ENCODE results near the gene HS3ST4.

Gene HS3ST4

GRCh38 chr16:25692742-25693508 lies 1.2 kb downstream of the HS3ST4 start:
- H3K79me2 ChIP-seq (ENCODE audit: low read length) = no peaks in the 10 kb centered on the region
- no peak overlapping the region for H3K27ac ChIP-seq (ENCODE audit: low read length)
- H3K4me2 ChIP-seq (ENCODE audit: low read length) = no peak overlapping the region
- no peak overlapping the region for H3K4me3 ChIP-seq (ENCODE audit: low read length)
- H4K20me1 ChIP-seq (ENCODE audit: insufficient read depth, low read length) = no peaks in the 10 kb centered on the region
- H3K27me3 ChIP-seq (ENCODE audit: low read depth, low read length) = peaks cover 12% of the 10 kb centered on the region
- H2AFZ ChIP-seq (ENCODE audit: low read depth, low read length) = no peak overlapping the region
- no peaks in the 10 kb centered on the region for H3K9me3 ChIP-seq (ENCODE audit: insufficient read depth, low read length)
- no peak overlapping the region for H3K9ac ChIP-seq (ENCODE audit: low read length)
- no peaks in the 10 kb centered on the region for H3K4me1 ChIP-seq (ENCODE audit: low read length)
- H3K36me3 ChIP-seq (replicated peaks; ENCODE audit: low read depth, low read length) = no peaks in the 10 kb centered on the region
- no peak for TF ChIP-seq EZH2phosphoT487 (IDR thresholded peaks at IDR 0.05; ENCODE audit: low read depth)
- TF ChIP-seq CTCF (IDR thresholded peaks at IDR 0.05; ENCODE audit: low read depth, low read length) = no peak

GRCh38 chr16:25693631-25694030 lies 1.9 kb downstream of the HS3ST4 start:
- Histone ChIP-seq H4K20me1 (ENCODE audit: insufficient read depth, low read length) (no peaks in the 10 kb centered on the region), H3K9me3 (ENCODE audit: insufficient read depth, low read length) (no peaks in the 10 kb centered on the region), H3K27ac (ENCODE audit: low read length) (no peak overlapping the region), H3K27me3 (ENCODE audit: low read depth, low read length) (peaks cover 12% of the 10 kb centered on the region), H2AFZ (ENCODE audit: low read depth, low read length) (no peak overlapping the region), H3K79me2 (ENCODE audit: low read length) (no peaks in the 10 kb centered on the region), H3K4me3 (ENCODE audit: low read length) (no peak overlapping the region), H3K4me2 (ENCODE audit: low read length) (no peak overlapping the region), H3K36me3 (replicated peaks; ENCODE audit: low read depth, low read length) (no peaks in the 10 kb centered on the region), H3K9ac (ENCODE audit: low read length) (no peak overlapping the region), H3K4me1 (ENCODE audit: low read length) (no peaks in the 10 kb centered on the region)
- no peak for TF ChIP-seq EZH2phosphoT487 (IDR thresholded peaks at IDR 0.05; ENCODE audit: low read depth)
- TF ChIP-seq CTCF (IDR thresholded peaks at IDR 0.05; ENCODE audit: low read depth, low read length) = no peak

- Histone ChIP-seq H3K79me2 (ENCODE audit: low read length) (no peaks in the 10 kb centered on the region), H3K9ac (ENCODE audit: low read length) (no peak overlapping the region), H4K20me1 (ENCODE audit: insufficient read depth, low read length) (no peaks in the 10 kb centered on the region), H3K4me2 (ENCODE audit: low read length) (no peak overlapping the region), H2AFZ (ENCODE audit: low read depth, low read length) (no peak overlapping the region), H3K27ac (ENCODE audit: low read length) (no peak overlapping the region), H3K9me3 (ENCODE audit: insufficient read depth, low read length) (no peaks in the 10 kb centered on the region), H3K4me3 (ENCODE audit: low read length) (no peak overlapping the region), H3K36me3 (replicated peaks; ENCODE audit: low read depth, low read length) (no peaks in the 10 kb centered on the region), H3K4me1 (ENCODE audit: low read length) (no peaks in the 10 kb centered on the region), H3K27me3 (ENCODE audit: low read depth, low read length) (peaks cover 23% of the 10 kb centered on the region)
- TF ChIP-seq CTCF (IDR thresholded peaks at IDR 0.05; ENCODE audit: low read depth, low read length) (no peak), EZH2phosphoT487 (IDR thresholded peaks at IDR 0.05; ENCODE audit: low read depth) (no peak)
Measured at GRCh38 chr16:25699069-25699468, 7.3 kb downstream of the HS3ST4 start.

GRCh38 chr16:25700547-25700946 lies 8.8 kb downstream of the HS3ST4 start:
- Histone ChIP-seq H3K27me3 (ENCODE audit: low read depth, low read length) (peaks cover 16% of the 10 kb centered on the region), H4K20me1 (ENCODE audit: insufficient read depth, low read length) (no peaks in the 10 kb centered on the region), H2AFZ (ENCODE audit: low read depth, low read length) (no peak overlapping the region), H3K4me3 (ENCODE audit: low read length) (no peak overlapping the region), H3K4me2 (ENCODE audit: low read length) (no peak overlapping the region), H3K36me3 (replicated peaks; ENCODE audit: low read depth, low read length) (no peaks in the 10 kb centered on the region), H3K9me3 (ENCODE audit: insufficient read depth, low read length) (no peaks in the 10 kb centered on the region), H3K4me1 (ENCODE audit: low read length) (no peaks in the 10 kb centered on the region), H3K79me2 (ENCODE audit: low read length) (no peaks in the 10 kb centered on the region), H3K27ac (ENCODE audit: low read length) (no peak overlapping the region), H3K9ac (ENCODE audit: low read length) (no peak overlapping the region)
- TF ChIP-seq EZH2phosphoT487 (IDR thresholded peaks at IDR 0.05; ENCODE audit: low read depth) (no peak), CTCF (IDR thresholded peaks at IDR 0.05; ENCODE audit: low read depth, low read length) (no peak)
